GM21737 (cell line): ENCODE results near the gene RAB5B.
"Not testable (repeated sequence)": the region's sequence is repeated elsewhere in the genome, so short reads cannot be mapped to it uniquely, and the experiment has no call there.

Experiments
- ATAC-seq: cut with Tn5 transposase; IDR thresholded peaks from one replicate; pipeline ENCODE4 v1.9.1; 2021; ENCODE audit warnings: mild to moderate bottlenecking, moderate library complexity; ENCODE audit not compliant: unreplicated experiment

The RAB5B gene

DNA sequence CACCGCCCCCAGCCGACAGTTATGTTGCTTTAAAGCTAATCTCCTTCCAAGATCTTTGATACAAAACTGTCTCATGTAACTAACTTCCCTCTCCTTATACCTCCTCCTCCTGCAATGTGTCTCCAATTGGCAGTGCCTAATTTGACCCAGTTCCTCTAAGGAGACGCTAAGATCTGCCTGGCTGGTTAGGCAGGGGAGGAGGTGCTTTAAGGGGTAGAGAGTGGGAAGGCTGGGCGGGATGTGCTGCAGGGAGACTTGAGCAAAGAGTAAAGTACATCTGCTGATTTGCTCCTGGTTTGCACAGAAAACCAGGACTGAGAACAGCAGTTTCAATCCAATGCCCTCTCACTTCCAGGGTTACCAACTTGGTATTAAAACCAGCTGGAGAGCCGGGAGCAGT, 39.6 kb downstream of the RAB5B start:
- no peak for ATAC-seq

DNA sequence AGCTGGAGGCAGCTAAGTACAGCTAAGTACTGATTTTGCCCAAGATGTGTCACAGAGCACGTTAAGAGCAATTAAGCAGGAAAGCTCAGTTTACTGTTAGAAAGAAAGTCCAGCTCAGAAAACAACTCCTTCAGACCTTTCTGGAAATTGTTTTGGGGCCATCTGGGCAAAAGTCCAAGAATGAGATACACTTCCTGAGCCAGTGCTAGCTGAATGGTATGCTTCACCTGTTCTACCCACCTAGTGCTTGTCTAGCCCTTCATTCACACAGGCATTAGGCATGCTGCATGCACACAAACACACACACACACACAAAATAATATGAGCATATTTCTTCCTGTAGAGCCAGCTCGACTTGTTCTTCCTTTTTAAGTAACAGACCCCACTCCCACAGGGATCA, 40.3 kb downstream of the RAB5B start:
- no peak for ATAC-seq

DNA sequence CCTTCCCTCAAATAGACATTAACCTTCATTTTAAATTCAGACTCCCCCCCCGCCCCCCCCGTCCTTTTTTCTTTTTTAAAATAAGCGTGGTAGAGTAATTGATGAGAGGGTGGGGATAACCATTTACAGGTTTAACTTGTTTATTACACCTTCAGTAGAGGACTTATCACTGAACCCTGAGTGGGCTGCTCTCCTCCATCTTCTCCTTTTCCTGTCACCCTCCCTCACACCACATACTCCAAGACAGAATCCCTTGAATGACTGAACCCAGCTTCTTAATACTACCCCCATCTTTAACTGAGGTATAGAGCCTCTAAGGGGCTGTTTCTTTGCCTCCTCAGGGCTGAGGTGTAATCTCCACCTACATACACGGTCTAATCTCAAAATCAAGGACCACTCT, 43.3 kb downstream of the RAB5B start:
- ATAC-seq, result no peak

DNA sequence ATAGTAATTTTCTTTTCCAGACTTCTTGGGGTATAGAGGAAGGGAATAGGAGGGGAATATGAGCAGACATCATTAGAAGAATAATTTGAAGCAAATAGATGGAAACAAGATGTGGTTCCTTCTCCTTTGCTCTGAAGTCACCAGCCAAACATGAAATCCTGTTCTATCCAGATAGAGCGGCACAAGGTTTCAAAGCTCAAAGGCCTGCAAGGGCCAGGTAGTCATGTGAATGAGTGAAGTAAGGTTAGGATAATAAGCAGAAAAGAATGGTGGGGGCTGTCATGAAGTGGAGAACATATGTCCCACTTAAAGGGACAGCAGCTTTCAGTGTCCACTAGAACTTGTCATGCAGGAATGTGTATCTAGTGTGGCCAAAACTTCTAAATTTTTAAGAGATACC, 44.5 kb downstream of the RAB5B start:
- ATAC-seq, result no peak

DNA sequence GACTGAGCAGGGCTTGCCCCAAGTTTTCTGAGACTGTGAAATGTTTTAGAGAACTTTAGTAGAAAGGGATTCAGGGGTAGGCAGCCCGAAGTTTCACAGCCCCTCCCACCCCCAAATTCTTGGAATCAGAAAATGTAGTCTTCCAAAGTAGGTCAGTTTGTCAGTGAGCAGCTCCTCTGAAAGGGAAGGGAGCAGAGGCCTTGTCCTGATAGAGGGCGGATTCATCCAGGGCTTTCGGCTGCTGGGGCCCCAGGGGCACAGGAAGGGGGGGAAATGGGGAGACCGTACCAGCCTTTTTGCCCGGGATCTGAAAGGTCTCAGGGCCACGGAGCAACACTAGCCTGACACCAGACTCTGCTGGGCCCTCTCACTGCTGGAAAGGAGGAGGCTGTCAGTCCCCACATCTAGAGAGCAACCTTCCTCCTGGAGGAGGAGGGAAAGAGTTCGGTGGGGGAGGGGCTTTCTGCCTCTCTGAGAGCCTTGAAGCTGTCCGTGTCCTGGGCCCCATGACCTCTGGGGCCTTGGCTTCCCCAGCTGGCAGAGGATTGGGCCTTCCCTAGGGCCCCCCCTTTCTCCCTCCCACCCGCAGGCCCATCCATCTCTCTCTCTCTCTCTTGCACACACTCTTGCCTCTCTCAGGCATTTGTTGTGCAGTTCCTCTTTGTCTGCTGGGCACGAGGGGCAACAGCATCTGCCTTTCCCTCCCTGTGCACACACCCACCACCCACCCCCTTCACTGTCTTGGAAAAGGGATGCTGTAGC, 46.7 kb downstream of the RAB5B start, which contains the start of gene IKZF4:
Gene IKZF4, plus strand, starts transcription at position 621 of the 762 bp plus-strand sequence. CDS start 451 bp downstream, outside the sequence.
- no peak for ATAC-seq

DNA sequence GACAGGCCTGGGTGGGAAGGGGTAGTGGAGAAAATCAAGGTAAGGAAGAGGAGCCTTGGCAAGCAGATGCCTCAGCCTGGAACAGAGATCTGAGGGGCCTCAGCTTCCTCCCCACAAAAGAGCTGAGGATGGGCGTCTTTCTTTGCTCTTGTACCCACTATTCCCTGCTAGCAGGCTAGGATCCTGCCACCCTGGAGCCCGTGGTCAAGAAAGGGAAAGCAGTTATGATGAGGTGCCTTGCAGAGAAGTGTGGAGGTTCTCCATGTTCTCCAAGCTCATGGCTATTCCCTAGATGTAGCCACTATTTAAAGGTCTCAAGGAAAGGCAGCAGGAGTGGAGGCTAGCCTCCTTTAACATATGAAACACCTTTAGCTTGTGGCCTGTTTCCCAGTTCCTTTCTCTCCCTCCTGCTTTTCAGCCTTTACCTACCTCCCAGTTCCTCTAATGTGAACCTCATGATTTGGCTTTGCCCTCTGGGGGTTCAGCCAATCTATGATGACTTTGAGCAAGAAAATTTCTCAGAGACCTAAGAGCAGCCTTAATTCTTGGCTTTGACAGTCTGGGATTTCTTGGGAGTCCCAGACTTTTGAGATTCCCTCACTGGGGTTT, 48.1 kb downstream of the RAB5B start:
- no peak for ATAC-seq

DNA sequence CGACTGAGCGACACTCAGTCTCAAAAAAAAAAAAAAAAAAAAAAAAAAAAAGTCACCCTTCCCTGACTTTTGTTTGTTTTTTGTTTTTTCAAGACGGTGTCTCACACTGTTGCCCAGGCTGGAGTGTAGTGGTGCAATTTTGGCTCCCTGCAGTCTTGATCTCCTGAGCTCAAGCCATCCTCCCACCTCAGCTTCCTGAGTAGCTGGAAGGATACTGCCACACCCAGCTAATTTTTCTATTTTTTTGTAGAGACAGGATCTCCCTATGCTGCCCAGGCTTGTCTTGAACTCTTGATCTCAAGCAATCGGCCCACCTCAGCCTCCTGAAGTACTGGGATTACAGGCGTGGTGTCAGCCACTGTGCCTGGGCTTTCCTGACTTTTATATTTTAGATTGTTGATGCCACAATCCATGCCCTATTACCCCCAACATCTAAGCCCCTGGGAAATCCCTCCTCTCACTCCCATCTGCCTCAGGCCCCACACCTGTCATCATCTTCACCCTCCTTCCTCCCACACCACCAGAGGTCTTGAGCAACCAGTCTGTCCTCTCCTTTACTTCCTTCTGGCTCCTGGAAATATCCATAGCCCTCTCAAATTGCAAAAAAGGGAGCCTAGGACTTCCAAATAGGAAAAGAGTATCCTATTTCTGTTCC, 54.8 kb downstream of the RAB5B start:
- no peak for ATAC-seq

DNA sequence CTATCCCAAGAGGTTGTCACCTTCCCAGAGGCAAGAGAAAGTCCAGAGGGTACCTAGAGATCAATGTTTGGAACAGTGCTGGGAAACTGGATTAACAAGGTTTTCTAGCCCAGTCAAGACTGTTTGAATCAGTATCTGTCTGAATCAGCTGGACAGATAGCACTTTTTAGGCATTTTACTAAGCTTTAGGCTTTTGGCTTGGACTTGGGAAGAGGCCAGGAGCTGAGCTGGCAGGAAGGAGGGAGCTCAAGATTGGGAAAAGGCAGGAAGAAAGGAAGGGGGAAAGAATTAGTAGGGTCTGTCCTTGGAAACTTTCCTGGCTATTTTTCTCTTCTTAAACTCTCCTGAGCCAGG, 55.3 kb downstream of the RAB5B start:
- ATAC-seq, result no peak

DNA sequence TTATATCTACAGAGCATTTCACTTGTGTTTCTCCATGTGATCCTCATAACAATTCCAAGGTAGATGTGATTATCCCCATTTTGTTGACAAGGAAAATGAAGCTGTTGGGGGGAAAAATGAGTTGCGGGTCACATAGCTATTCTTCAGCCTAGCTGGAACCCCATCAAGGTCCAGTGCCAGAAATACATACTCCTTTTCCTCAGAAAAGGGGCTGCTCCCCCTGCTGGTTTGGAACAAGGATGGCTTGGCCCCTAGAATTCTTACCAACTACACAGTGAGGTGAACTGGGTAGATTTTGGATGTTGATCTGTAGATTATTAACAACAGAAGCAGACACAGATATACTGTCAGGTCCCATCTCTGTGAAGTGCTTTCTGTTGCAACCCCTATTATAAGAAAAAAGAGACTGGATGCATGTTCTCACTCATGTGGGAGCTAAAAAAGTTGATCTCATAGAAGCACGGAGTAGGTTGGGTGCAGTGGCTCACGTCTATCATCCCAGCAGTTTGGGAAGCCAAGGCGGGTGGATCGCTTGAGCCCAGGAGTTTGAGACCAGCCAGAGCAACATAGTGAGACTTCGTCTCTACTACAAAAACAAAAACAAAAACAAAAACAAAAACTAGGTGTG, 55.9 kb downstream of the RAB5B start:
- ATAC-seq, result no peak

DNA sequence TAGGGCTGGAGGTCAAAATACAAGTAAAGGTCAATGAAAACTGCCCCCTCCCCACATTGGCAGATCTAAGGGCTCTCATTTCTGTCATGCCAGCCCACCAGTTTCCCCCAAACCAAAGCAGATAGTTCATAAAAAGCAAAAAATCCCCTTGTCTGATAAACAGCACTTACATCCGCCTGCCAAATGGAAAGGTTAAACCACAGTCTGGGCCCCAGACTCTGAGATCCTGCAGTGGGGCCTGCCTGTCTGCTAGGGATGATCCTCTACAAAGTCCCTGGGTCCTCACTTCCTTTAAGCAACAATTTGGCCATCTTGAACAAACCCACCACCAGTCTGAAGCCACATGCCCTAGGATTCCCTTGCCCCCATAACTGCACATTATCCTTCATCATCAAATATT, 58.1 kb downstream of the RAB5B start:
- ATAC-seq, result no peak

DNA sequence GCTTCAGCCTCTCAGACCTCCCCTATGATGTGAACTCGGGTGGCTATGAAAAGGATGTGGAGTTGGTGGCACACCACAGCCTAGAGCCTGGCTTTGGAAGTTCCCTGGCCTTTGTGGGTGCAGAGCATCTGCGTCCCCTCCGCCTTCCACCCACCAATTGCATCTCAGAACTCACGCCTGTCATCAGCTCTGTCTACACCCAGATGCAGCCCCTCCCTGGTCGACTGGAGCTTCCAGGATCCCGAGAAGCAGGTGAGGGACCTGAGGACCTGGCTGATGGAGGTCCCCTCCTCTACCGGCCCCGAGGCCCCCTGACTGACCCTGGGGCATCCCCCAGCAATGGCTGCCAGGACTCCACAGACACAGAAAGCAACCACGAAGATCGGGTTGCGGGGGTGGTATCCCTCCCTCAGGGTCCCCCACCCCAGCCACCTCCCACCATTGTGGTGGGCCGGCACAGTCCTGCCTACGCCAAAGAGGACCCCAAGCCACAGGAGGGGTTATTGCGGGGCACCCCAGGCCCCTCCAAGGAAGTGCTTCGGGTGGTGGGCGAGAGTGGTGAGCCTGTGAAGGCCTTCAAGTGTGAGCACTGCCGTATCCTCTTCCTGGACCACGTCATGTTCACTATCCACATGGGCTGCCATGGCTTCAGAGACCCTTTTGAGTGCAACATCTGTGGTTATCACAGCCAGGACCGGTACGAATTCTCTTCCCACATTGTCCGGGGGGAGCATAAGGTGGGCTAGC, 60.9 kb downstream of the RAB5B start:
- no peak for ATAC-seq

DNA sequence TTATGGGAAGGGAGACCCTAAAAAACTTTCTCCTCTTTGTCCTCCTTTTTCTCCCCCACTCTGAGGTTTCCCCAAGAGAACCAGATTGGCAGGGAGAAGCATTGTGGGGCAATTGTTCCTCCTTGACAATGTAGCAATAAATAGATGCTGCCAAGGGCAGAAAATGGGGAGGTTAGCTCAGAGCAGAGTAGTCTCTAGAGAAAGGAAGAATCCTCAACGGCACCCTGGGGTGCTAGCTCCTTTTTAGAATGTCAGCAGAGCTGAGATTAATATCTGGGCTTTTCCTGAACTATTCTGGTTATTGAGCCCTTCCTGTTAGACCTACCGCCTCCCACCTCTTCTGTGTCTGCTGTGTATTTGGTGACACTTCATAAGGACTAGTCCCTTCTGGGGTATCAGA, 63.3 kb downstream of the RAB5B start:
- ATAC-seq, result no peak

DNA sequence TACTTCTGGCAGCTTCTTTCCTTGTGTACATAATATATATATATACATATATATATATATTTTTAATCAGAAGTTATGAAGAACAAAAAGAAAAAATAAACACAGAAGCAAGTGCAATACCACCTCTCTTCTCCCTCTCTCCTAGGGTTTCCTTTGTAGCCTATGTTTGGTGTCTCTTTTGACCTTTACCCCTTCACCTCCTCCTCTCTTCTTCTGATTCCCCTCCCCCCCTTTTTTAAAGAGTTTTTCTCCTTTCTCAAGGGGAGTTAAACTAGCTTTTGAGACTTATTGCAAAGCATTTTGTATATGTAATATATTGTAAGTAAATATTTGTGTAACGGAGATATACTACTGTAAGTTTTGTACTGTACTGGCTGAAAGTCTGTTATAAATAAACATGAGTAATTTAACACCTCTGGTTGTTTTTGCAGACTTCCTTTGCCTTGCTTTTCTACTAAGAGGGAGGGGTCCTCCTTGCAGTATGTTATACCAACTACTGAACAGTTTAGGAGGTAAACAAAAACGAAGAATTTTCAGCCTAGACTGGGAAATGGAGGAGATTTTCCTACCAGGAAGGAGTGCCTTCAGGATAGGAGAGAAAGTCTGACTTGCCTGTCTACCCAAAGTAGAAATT, 64.3 kb downstream of the RAB5B start:
- ATAC-seq, result no peak

DNA sequence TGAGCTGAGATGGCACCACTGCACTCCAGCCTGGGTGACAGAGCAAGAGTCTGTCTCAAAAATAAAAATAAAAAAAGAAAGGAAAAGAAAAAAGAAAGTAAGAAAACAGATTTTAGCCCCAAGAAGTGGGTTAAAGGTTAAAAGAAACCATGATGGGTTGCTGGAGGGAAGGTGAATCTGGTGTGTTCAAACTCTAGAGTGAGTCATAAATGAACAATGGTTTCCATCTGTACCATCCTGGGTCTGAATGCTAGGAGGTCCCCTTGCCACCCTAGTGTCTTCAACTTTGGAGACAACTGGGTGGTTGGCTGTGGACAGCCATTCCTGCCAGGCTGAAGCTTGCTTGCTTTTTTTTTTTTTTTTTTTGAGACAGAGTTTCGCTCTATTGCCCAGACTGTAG, 66.3 kb downstream of the RAB5B start:
- ATAC-seq, result no peak

DNA sequence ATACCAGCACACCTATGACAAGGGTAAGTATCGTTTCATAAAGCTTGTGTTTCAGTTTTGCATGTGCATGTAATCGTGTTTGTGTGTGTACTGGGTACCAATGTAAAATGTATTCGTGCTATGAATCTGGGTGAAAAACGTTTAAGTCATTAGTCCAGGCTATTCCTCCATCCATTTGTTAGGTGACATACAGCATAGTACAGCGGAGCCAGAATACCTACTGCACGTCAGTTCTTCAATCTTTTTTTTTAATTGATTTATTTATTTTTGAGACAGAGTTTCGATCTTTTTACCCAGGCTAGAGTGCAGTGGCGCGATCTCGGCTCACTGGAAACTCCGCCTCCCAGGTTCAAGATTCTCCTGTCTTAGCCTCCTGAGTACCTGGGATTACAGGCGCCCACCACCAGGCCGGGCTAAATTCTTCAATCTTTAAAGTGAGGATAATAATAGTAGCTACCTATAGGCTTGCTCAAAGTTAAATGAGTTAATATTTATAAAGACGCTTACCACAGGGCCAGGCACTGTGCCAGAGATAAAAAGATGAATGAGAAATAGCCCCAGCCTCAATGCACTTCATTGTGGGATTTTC, 67.2 kb downstream of the RAB5B start:
- no peak for ATAC-seq

DNA sequence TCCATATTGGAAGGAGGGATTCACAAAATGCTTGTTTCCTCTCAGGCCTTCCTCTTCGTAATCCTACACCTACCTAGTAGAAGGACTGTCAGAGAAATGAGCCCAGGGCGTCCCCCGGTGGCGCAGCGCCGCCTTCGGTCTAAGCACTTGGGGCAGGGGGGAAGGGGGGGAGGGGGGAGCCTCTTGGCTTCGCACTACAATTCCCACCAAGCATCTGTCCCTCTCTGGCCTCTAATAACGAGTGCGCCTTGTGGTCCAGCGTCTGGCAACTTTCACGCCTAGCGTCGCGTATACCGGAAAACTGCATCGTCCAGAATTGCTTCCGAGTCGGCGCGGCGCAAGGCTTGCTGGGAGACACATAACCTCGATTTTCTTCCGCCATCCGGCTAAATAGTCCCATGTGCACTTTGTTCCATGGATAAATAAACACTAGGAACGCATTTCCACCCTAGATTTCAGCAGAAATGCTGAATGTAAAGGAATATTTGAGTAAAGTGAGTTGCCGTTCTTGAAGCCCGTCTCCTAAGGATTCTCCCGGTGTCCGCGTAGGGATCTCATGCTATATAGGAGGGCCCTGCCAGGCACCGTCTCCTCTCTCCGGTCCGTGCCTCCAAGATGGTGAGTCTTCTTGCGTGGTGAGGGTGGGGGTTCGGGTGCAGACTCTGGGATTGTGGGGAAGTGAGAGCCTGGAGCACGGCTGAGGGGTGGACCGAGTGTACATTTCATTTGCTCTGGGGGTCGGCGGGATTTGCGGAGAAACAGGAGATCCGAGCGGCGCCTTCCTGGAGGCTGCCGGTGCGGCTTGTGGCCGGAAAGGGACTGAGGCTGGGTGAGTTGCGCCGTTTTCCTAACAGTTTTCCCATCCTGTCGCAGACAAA, 67.9 kb downstream of the RAB5B start, which contains the start of gene RPS26:
Gene RPS26, plus strand, starts transcription at position 367 of the 878 bp plus-strand sequence. Its CDS starts 249 bp downstream, at position 616.
- ATAC-seq, result peak; percentile 87

DNA sequence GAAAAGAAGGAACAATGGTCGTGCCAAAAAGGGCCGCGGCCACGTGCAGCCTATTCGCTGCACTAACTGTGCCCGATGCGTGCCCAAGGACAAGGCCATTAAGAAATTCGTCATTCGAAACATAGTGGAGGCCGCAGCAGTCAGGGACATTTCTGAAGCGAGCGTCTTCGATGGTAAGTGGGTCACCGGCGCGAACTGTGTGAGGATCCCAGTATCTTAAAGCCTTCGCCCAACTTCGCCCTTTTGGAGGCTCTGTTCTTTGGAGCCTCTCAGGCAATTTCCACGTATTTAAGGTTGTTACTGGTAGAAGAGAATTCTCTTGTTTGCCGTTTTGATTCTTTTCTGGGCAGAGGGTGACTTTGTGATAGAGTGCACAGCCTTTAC, 68.5 kb downstream of the RAB5B start:
- ATAC-seq, result not testable (repeated sequence)

DNA sequence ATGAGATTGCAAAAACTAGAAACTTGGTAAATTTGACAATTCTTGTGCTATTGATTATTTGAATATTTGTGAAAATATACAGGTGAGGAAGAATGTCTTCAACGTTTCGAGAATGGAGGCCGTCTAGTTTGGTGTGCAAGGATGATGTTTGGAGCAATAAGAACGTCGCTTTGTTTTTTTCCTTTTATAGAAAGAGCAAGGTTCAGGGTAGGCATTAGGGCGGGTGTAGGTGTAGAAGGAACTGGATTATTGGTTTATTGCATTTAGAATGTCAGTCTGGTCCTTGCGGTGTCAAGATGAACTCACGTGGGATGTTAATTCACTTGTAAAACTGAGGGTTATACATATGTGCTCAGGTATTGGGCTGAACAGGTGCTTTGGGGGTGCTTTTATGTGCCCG, 69.0 kb downstream of the RAB5B start:
- ATAC-seq, result no peak
